22Rv1 (cell line): ENCODE data around the gene KRTAP23-1.

Experiments
- CTCF ChIP-seq: fragments of 450-650 bp; IDR thresholded peaks from 2 replicates; pipeline ENCODE4 v1.5.1; 2017; ENCODE audit warnings: mild to moderate bottlenecking
- ZFX ChIP-seq: fragments of 450-650 bp; IDR thresholded peaks from 2 replicates; pipeline ENCODE4 v1.6.1; 2017; ENCODE audit warnings: antibody characterized with exemption, borderline replicate concordance

DNA sequence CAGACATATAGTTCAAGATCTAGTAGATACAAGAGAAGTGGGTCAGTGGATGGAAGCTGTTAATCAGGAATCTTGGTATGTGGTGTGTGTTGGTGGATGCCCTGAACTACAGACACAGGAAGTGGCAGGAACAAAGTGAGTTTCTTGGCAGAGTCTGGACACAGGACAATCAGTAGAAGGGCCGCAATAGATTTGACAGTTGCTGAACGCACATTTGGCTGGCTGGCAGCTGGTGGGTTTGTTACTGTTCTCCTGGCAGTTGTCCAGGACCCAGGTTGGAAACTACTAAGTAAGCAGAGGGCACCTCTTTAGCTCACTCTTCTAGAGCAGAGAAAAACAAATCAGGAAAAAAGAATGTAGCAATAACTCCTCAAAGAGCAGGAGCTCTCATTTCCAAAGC is 41.5 kb downstream of the KRTAP23-1 start:
- TF ChIP-seq CTCF (no peak), ZFX (no peak)
